Mucosa of descending colon (tissue), 3 donors: ENCODE data around the gene SLC12A5. TPM values are rescaled to one million over a fixed set of nuclear protein-coding genes. Genes with fewer than 3 reads are reported as not detected.

Experiments used
- ATAC-seq: fragments of 200-7000 bp; cut with Tn5 transposase; one replicate; pipeline ENCODE4 v1.9.1; 2020; ENCODE audit warnings: mild to moderate bottlenecking, moderate library complexity
- DNase-seq, 3 donors: peaks; one replicate each; pipeline ENCODE4 v3.0.0-alpha.2; 2020
- H3K36me3 ChIP-seq: fragments of 200-600 bp; one replicate; pipeline ENCODE4 v1.8.0; 2021; ENCODE audit warnings: low read depth, mild to moderate bottlenecking
- H3K4me1 ChIP-seq: fragments of 200-600 bp; one replicate; pipeline ENCODE4 v1.8.0; 2021; ENCODE audit warnings: low read depth, mild to moderate bottlenecking
- H3K4me3 ChIP-seq: fragments of 200-600 bp; one replicate; pipeline ENCODE4 v1.8.0; 2021; ENCODE audit warnings: mild to moderate bottlenecking
- H3K9me3 ChIP-seq: fragments of 200-600 bp; one replicate; pipeline ENCODE4 v1.8.0; 2021; ENCODE audit warnings: mild to moderate bottlenecking
- CTCF ChIP-seq: fragments of 200-600 bp; IDR thresholded peaks from one replicate; pipeline ENCODE4 v1.8.0; 2022; ENCODE audit warnings: antibody characterized with exemption, mild to moderate bottlenecking
- intact Hi-C, 2 donors: fragments of 100-400 bp; cut with DNase I in 1 of 2; cut with micrococcal nuclease in 1 of 2; formaldehyde crosslinking; loops; one replicate each; pipeline versions ENCODE4 v1.11.0 to v1.11.1; 2022; cut with DNase I, micrococcal nuclease
- total RNA-seq, 3 donors: library from RNA; stranded (reverse); fragmentation: NEBNext Ultra II Directional in 2 of 3; extraction: Animal tissue kit (Norgen Biotek cat#: 25700) in 2 of 3; gene quantifications; one replicate each; pipeline versions ENCODE4 v1.2.1 to v1.2.4, GENCODE V29; 2021 to 2023
- donor health status: DM: no; HTN: no; CAD: no; lungs with moderate emphysema.
- donor health status: DM: no; HTN: no; CAD: no.
- donor health status: DM: no; HTN: yes; CAD: no.

Gene SLC12A5
- total RNA-seq, 3 donors from 2014 or later, result 2.5 TPM; not detected in 2

GRCh38 chr20:46051556-46052308, 22.7 kb downstream of the SLC12A5 start:
- intact Hi-C loops, result no loop called here
- no peaks in the 10 kb centered on the region for H3K4me1 ChIP-seq
- H3K36me3 ChIP-seq, result no peaks in the 10 kb centered on the region
- DNase-seq (no peak), ATAC-seq (no peak)
- no peaks in the 10 kb centered on the region for H3K9me3 ChIP-seq
- no peak for TF ChIP-seq CTCF
- no peak overlapping the region for H3K4me3 ChIP-seq

- intact Hi-C loops, result no loop called here
- Histone ChIP-seq H3K9me3 (no peaks in the 10 kb centered on the region), H3K4me3 (no peak overlapping the region), H3K36me3 (no peaks in the 10 kb centered on the region), H3K4me1 (peaks cover 5% of the 10 kb centered on the region)
- DNase-seq, result no peak
- no peak for ATAC-seq
- no peak for TF ChIP-seq CTCF
These were observed 24.4 kb downstream of the SLC12A5 start for GRCh38 chr20:46053416-46053815.

GRCh38 chr20:46054606-46055005, 25.6 kb downstream of the SLC12A5 start:
- intact Hi-C loops, result no loop called here
- no peaks in the 10 kb centered on the region for H3K9me3 ChIP-seq
- H3K4me1 ChIP-seq, result peaks cover 6% of the 10 kb centered on the region
- DNase-seq, result no peak
- H3K4me3 ChIP-seq, result no peak overlapping the region
- ATAC-seq, result no peak
- no peak for TF ChIP-seq CTCF
- no peaks in the 10 kb centered on the region for H3K36me3 ChIP-seq

- DNase-seq, result no peak
- Histone ChIP-seq H3K4me1 (peaks cover 6% of the 10 kb centered on the region), H3K9me3 (no peaks in the 10 kb centered on the region), H3K4me3 (no peak overlapping the region), H3K36me3 (no peaks in the 10 kb centered on the region)
- intact Hi-C loops, result no loop called here
- TF ChIP-seq CTCF, result no peak
- ATAC-seq, result no peak
These were observed 26.3 kb downstream of the SLC12A5 start for GRCh38 chr20:46055269-46055668.

GRCh38 chr20:46056027-46056833, 27.2 kb downstream of the SLC12A5 start:
- no peak for TF ChIP-seq CTCF
- no peak for DNase-seq
- ATAC-seq, result no peak
- peaks cover 6% of the 10 kb centered on the region for H3K4me1 ChIP-seq
- no peak overlapping the region for H3K4me3 ChIP-seq
- intact Hi-C loops, result no loop called here
- no peaks in the 10 kb centered on the region for H3K9me3 ChIP-seq
- H3K36me3 ChIP-seq, result no peaks in the 10 kb centered on the region
